Astrocyte of the spinal cord (primary cell): ENCODE data around the gene C3orf70.
"Not testable (repeated sequence)": the region's sequence is repeated elsewhere in the genome, so short reads cannot be mapped to it uniquely, and the experiment has no call there.

ENCODE experiments used
- DNase-seq: peaks from one replicate; pipeline ENCODE4 v3.0.0; 2011; ENCODE audit warnings: low read depth, low spot score
- H3K4me3 ChIP-seq: 2 replicates; pipeline ENCODE4 v1.5.1; 2011; ENCODE audit warnings: low read depth, mild to moderate bottlenecking, low read length, moderate library complexity
- CTCF ChIP-seq: IDR thresholded peaks from 2 replicates; pipeline ENCODE4 v1.5.1; 2012; ENCODE audit warnings: low read depth, mild to moderate bottlenecking, low read length, inconsistent platforms
- in situ Hi-C: cut with HindIII; loops from 2 replicates; pipeline ENCODE4 v1.10.0; 2017; ENCODE audit warnings: low sequenced_read_pairs

C3orf70 gene

GRCh38 chr3:185115371-185115770 lies 37.5 kb downstream of the C3orf70 start:
- no peak for DNase-seq
- no peak overlapping the region for H3K4me3 ChIP-seq
- no peak for TF ChIP-seq CTCF
- in situ Hi-C loops = no loop called here

- DNase-seq = no peak
- in situ Hi-C loops = no loop called here
- H3K4me3 ChIP-seq = no peak overlapping the region
- no peak for TF ChIP-seq CTCF
Observed at GRCh38 chr3:185114756-185115155, 38.1 kb downstream of the C3orf70 start.

- in situ Hi-C loops = no loop called here
- no peak for DNase-seq
- TF ChIP-seq CTCF = no peak
- H3K4me3 ChIP-seq = no peak overlapping the region
Observed at GRCh38 chr3:185112186-185112585, 40.7 kb downstream of the C3orf70 start.

- in situ Hi-C loops, H3K4me3 ChIP-seq: not testable (repeated sequence)
Observed at GRCh38 chr3:185109012-185109411, 43.8 kb downstream of the C3orf70 start.

GRCh38 chr3:185106256-185106890 lies 46.5 kb downstream of the C3orf70 start:
- in situ Hi-C loops, H3K4me3 ChIP-seq, DNase-seq: not testable (repeated sequence)

More at GRCh38 chr3:185109012-185109411, 43.8 kb downstream of the C3orf70 start:
- not testable (repeated sequence) for DNase-seq

- in situ Hi-C loops = no loop called here
- no peak overlapping the region for H3K4me3 ChIP-seq
- DNase-seq = no peak
- TF ChIP-seq CTCF = no peak
Observed at GRCh38 chr3:185103359-185104127, 49.3 kb downstream of the C3orf70 start.

- in situ Hi-C loops = no loop called here
- no peak for DNase-seq
- no peak overlapping the region for H3K4me3 ChIP-seq
- no peak for TF ChIP-seq CTCF
Observed at GRCh38 chr3:185094697-185095096, 58.2 kb downstream of the C3orf70 start.
